ENCODE results near the gene WNT3.

- TF ChIP-seq CTCF (IDR thresholded peaks at IDR 0.05) (no peak), POLR2A (IDR thresholded peaks at IDR 0.05) (no peak)
These were observed 53.6 kb downstream of the WNT3 start for GRCh38 chr17:46764709-46765401.
